ENCODE measurements around the gene FRMD5.
"Not testable (repeated sequence)": the region's sequence is repeated elsewhere in the genome, so short reads cannot be mapped to it uniquely, and the experiment has no call there.

FRMD5 gene

DNA sequence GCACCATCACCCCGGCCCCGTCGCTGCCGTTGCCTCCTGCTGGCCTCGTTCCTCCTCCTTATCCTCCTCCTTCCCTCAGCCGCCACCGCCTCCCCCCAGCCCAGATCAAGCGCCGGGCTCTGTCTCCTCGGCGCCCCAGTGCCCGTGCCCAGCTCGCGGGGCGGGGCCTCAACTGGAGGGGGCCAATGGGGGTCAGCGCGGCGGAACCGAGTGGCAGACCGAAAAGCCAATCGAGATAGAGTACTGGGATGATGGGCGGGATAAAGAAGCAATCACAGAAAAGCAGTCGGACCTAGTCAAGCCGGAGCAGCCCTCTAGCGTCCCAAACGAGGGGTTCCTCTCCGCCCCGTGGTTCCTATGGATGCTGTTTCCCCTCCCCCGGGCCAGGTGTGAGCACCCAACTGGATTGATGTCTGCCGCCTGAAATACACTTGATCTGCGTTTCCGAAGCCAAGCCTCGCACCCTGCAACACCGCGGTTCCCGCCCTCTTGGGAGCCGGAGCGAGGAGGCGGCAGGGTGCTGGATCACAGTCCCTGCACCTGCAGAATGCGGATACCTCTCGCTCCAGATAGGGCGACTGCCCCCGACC, at the start of gene FRMD5:
Gene FRMD5 (minus strand): TSS at position 121 of the 590 bp plus-strand sequence.
- H3K36me3 ChIP-seq (replicated peaks; ENCODE audit: low read depth, low read length) = no peaks in the 10 kb centered on the region
- H3K9me3 ChIP-seq (ENCODE audit: insufficient read depth, low read length) = no peaks in the 10 kb centered on the region
- no peak within 1 kb of the TSS for H3K4me2 ChIP-seq (ENCODE audit: low read length)
- H3K9ac ChIP-seq (ENCODE audit: low read length) = no peak within 1 kb of the TSS
- TF ChIP-seq EZH2phosphoT487 (IDR thresholded peaks at IDR 0.05; ENCODE audit: low read depth) = no peak
- TF ChIP-seq, protein P1, sequence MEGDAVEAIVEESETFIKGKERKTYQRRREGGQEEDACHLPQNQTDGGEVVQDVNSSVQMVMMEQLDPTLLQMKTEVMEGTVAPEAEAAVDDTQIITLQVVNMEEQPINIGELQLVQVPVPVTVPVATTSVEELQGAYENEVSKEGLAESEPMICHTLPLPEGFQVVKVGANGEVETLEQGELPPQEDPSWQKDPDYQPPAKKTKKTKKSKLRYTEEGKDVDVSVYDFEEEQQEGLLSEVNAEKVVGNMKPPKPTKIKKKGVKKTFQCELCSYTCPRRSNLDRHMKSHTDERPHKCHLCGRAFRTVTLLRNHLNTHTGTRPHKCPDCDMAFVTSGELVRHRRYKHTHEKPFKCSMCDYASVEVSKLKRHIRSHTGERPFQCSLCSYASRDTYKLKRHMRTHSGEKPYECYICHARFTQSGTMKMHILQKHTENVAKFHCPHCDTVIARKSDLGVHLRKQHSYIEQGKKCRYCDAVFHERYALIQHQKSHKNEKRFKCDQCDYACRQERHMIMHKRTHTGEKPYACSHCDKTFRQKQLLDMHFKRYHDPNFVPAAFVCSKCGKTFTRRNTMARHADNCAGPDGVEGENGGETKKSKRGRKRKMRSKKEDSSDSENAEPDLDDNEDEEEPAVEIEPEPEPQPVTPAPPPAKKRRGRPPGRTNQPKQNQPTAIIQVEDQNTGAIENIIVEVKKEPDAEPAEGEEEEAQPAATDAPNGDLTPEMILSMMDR (IDR thresholded peaks at IDR 0.05; ENCODE audit: low read depth, low read length) = no peak
- no peaks in the 10 kb centered on the region for H3K79me2 ChIP-seq (ENCODE audit: low read length)
- peaks cover 10% of the 10 kb centered on the region for H3K27me3 ChIP-seq (ENCODE audit: low read depth, low read length)
- H3K4me1 ChIP-seq (ENCODE audit: low read length) = no peaks in the 10 kb centered on the region
- no peak within 1 kb of the TSS for H2AFZ ChIP-seq (ENCODE audit: low read depth, low read length)
- H3K27ac ChIP-seq (ENCODE audit: low read length) = no peak within 1 kb of the TSS
- no peaks in the 10 kb centered on the region for H4K20me1 ChIP-seq (ENCODE audit: insufficient read depth, low read length)
- H3K4me3 ChIP-seq (ENCODE audit: low read length) = no peak within 1 kb of the TSS

DNA sequence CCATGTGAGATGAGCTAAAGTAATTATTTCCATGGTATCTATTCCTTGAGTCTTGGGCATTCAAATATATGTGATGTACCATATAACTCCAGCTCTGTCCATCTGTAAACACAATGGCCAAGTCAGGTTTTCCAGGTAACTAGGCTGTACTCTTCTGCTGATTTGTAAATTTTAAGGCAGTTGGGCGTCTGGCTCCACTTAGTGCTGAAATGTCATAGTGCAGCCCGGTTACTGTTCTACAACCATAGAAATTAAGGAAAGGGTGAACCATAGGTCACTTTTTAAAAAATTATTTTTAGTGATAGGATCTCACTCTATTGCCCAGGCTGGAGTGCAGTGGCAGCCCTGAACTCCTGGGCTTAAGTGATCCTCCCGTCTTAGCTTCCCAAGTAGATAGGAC, 48.8 kb upstream of the FRMD5 start:
- no peak overlapping the region for H2AFZ ChIP-seq (ENCODE audit: low read depth, low read length)
- H3K4me1 ChIP-seq (ENCODE audit: low read length) = no peaks in the 10 kb centered on the region
- no peaks in the 10 kb centered on the region for H3K9me3 ChIP-seq (ENCODE audit: insufficient read depth, low read length)
- no peaks in the 10 kb centered on the region for H3K79me2 ChIP-seq (ENCODE audit: low read length)
- no peaks in the 10 kb centered on the region for H3K27me3 ChIP-seq (ENCODE audit: low read depth, low read length)
- no peak overlapping the region for H3K4me2 ChIP-seq (ENCODE audit: low read length)
- H4K20me1 ChIP-seq (ENCODE audit: insufficient read depth, low read length) = no peaks in the 10 kb centered on the region
- no peak overlapping the region for H3K4me3 ChIP-seq (ENCODE audit: low read length)
- no peak overlapping the region for H3K27ac ChIP-seq (ENCODE audit: low read length)
- TF ChIP-seq EZH2phosphoT487 (IDR thresholded peaks at IDR 0.05; ENCODE audit: low read depth) = no peak
- TF ChIP-seq, protein P1 (IDR thresholded peaks at IDR 0.05; ENCODE audit: low read depth, low read length) = no peak
- H3K36me3 ChIP-seq (replicated peaks; ENCODE audit: low read depth, low read length) = no peaks in the 10 kb centered on the region
- H3K9ac ChIP-seq (ENCODE audit: low read length) = no peak overlapping the region

DNA sequence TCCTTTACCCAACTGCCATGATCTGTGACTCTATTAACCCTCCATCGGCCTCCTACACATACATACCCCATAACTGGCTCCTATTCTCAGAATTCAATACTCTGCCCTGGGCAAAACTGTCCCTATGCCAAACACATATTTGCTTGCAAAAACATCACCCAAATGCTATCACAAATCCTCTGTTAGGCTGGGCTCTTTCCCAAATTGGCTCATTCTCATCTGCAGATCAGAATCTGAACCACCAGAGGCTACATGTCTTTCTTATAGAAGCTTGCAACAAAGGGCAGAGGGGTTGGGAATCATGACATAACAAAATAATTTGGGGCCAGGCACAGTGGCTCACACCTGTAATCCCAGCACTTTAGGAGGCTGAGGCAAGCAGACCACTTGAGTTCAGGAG, 48.1 kb upstream of the FRMD5 start:
- TF ChIP-seq EZH2phosphoT487 (IDR thresholded peaks at IDR 0.05; ENCODE audit: low read depth) = no peak
- TF ChIP-seq, protein P1 (IDR thresholded peaks at IDR 0.05; ENCODE audit: low read depth, low read length) = no peak
- Histone ChIP-seq H4K20me1 (ENCODE audit: insufficient read depth, low read length) (no peaks in the 10 kb centered on the region), H3K9ac (ENCODE audit: low read length) (no peak overlapping the region), H2AFZ (ENCODE audit: low read depth, low read length) (no peak overlapping the region), H3K36me3 (replicated peaks; ENCODE audit: low read depth, low read length) (no peaks in the 10 kb centered on the region), H3K79me2 (ENCODE audit: low read length) (no peaks in the 10 kb centered on the region), H3K9me3 (ENCODE audit: insufficient read depth, low read length) (no peaks in the 10 kb centered on the region), H3K4me3 (ENCODE audit: low read length) (no peak overlapping the region), H3K27ac (ENCODE audit: low read length) (no peak overlapping the region), H3K4me2 (ENCODE audit: low read length) (no peak overlapping the region), H3K27me3 (ENCODE audit: low read depth, low read length) (no peaks in the 10 kb centered on the region), H3K4me1 (ENCODE audit: low read length) (no peaks in the 10 kb centered on the region)

DNA sequence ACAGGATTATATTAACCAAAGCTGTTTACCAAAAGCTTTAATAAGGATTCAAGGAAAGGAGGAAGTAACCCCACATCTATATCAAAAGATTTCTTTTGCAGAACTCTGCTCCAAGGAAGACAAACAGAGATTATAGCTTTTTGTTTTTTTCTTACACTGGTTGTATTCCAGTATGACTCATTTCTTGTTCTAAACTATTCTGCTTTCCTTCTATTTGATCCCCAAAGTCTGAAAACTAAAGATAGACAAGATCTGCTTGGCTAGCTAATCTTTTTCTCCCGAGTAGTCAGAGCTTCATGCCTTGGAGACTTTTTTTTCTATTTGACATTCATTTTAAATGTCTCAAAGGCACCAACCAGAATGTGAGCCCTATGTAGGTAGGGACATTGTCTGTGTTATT, 36.8 kb upstream of the FRMD5 start:
- H2AFZ ChIP-seq (ENCODE audit: low read depth, low read length) = no peak overlapping the region
- no peak for TF ChIP-seq EZH2phosphoT487 (IDR thresholded peaks at IDR 0.05; ENCODE audit: low read depth)
- TF ChIP-seq, protein P1 (IDR thresholded peaks at IDR 0.05; ENCODE audit: low read depth, low read length) = no peak
- H3K9me3 ChIP-seq (ENCODE audit: insufficient read depth, low read length) = no peaks in the 10 kb centered on the region
- no peak overlapping the region for H3K4me2 ChIP-seq (ENCODE audit: low read length)
- no peaks in the 10 kb centered on the region for H3K27me3 ChIP-seq (ENCODE audit: low read depth, low read length)
- no peak overlapping the region for H3K9ac ChIP-seq (ENCODE audit: low read length)
- H3K27ac ChIP-seq (ENCODE audit: low read length) = no peak overlapping the region
- no peaks in the 10 kb centered on the region for H3K4me1 ChIP-seq (ENCODE audit: low read length)
- H3K4me3 ChIP-seq (ENCODE audit: low read length) = no peak overlapping the region
- H3K36me3 ChIP-seq (replicated peaks; ENCODE audit: low read depth, low read length) = no peaks in the 10 kb centered on the region
- H4K20me1 ChIP-seq (ENCODE audit: insufficient read depth, low read length) = no peaks in the 10 kb centered on the region
- H3K79me2 ChIP-seq (ENCODE audit: low read length) = no peaks in the 10 kb centered on the region

DNA sequence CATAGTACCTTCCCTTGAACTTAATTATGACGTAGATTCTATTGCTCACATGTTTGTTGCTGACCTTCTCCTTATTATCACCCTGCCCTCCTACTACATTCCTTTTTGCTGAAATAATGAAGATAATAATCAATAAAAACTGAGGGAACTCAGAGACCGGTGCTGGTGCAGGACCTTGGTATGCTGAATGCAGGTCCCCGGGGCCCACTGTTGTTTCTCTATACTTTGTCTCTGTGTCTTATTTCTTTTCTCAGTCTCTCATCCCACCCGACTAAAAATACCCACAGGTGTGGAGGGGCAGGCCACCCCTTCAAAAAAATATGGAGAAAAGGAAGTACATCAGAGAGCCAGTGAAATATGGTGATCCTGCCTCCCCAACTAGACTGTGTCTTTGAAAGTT, 34.2 kb upstream of the FRMD5 start:
- not testable (repeated sequence) for H3K4me2 ChIP-seq (ENCODE audit: low read length); H3K79me2 ChIP-seq (ENCODE audit: low read length); H3K4me1 ChIP-seq (ENCODE audit: low read length); H3K36me3 ChIP-seq (replicated peaks; ENCODE audit: low read depth, low read length); H3K9ac ChIP-seq (ENCODE audit: low read length); H4K20me1 ChIP-seq (ENCODE audit: insufficient read depth, low read length); H2AFZ ChIP-seq (ENCODE audit: low read depth, low read length); H3K27ac ChIP-seq (ENCODE audit: low read length); H3K27me3 ChIP-seq (ENCODE audit: low read depth, low read length); H3K9me3 ChIP-seq (ENCODE audit: insufficient read depth, low read length); H3K4me3 ChIP-seq (ENCODE audit: low read length)

Data from OCI-LY3 (cell line).